ENCODE data around the gene ROBO1.

The ROBO1 gene

GRCh38 chr3:78847203-78847602, 920.6 kb downstream of the ROBO1 start:
- DNase-seq (ENCODE audit: low read depth in 2 of 2) = no peak

- DNase-seq (ENCODE audit: low read depth in 2 of 2) = no peak
Observed at GRCh38 chr3:78846718-78847117, 921.1 kb downstream of the ROBO1 start.

DNA sequence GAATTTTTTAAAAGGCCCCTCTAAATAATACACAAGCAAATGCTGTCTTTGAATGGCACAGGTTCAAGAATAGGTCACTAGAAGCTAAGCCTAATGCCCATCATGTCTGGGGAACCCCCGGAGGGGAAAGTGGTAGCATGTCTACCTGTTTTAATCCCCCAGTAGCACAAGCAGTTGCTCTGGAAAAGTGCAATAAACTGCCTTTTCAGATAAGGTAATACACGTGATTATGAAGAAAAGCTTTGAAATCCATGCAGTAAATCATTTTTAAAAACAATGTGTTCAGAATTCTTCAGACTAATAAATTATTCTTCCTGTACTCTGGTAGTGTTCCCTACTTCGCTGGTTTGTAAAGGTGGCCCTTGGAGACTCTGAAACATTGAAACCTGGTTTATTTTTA, 922.2 kb downstream of the ROBO1 start:
- no peak for DNase-seq (ENCODE audit: low read depth in 2 of 2)

DNA sequence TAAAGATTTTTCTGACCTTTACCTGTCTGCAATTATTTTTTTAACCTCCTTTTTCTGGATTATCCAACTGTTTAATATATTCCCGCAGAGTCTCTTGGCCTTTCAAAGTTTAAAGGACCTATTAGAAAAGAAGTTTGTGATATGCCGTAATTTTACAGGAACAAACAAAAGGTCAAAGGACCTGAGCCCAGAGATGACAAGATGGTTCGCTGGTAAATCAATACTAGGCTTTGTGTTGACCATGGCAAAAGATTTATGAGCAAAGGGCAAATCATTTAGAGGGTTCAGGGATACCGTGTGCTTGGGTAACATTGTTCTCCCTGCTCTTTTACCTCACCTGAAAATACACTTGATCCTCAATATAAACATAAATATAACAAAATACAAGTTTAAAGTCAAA, 923.5 kb downstream of the ROBO1 start:
- DNase-seq (ENCODE audit: low read depth in 2 of 2) = no peak

DNA sequence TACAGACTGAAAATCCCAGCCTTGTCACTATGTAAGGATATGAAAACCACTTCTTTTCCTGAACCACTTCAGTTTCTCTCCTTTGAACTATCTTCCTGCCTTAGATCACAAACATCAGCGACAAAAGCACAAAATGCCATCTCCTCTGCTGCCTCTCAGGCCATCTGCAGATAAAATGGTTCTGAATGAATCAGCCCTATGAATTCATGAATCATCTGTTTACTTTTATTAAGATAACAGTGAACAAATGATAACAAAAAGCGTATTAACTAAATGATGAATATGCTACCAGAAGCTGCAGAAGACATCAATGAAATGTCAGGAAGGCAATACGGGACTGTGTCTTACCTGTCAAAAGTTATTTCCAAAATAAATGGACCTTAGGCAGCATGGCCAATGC, 928.1 kb downstream of the ROBO1 start:
- DNase-seq (ENCODE audit: low read depth in 2 of 2) = no peak

DNA sequence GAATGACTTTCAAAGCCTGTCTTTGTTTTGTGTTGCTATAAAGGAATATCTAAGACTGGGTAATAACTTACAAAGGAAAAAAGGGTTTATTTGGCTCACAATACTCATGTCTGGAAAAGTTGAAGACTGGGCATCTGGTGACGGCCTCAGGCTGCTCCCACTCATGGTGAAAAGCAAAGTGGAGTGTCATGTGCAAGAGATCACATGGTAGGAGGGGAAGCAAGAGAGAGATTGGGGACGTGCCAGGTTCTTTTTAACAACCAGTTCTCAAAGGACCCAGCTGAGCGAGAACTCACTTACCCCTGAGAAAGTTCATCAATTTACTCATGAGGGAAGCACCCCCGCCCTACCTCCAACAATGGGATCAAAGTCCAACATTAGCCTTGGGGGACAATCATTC, 929.4 kb downstream of the ROBO1 start:
- no peak for DNase-seq (ENCODE audit: low read depth in 2 of 2)

DNA sequence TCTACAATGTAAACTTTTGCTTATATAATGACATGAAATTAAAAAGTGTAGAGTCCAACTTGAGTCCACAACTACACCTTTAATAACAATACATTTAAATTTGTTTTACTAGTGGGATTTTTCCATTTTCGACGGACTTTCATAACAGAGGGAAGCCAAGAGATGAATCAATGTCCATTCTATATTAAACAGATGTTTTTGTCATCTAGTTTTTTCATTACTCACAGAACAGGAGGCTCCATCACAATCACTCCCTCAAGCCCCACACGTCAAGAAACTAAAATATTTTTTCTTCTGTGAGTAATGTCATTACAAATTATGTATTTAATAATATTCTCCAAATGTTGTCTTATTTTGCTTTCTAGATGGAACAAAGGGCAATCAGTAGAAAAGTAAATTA, 932.9 kb downstream of the ROBO1 start:
- no peak for DNase-seq (ENCODE audit: low read depth in 2 of 2)

DNA sequence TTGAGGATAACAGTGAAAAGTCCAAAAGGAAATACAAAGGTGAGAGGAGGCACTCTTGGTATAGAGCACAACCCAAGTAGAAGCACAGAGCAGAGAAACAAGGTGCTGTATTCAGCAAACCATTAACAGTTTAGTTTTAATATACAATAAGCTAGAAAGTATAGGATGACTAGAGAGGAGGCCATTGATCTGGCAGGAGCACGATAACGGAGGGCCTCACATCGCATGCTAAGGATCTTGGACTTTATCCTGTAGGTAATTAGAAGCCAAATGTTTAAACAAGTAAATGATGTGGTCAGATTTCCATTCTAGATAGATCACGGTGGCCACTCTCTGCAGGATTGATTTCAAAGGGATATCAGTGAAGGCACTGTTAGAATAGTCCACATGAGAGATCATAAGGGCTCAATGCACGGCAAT, 935.0 kb downstream of the ROBO1 start:
- DNase-seq (ENCODE audit: low read depth in 2 of 2) = no peak

DNA sequence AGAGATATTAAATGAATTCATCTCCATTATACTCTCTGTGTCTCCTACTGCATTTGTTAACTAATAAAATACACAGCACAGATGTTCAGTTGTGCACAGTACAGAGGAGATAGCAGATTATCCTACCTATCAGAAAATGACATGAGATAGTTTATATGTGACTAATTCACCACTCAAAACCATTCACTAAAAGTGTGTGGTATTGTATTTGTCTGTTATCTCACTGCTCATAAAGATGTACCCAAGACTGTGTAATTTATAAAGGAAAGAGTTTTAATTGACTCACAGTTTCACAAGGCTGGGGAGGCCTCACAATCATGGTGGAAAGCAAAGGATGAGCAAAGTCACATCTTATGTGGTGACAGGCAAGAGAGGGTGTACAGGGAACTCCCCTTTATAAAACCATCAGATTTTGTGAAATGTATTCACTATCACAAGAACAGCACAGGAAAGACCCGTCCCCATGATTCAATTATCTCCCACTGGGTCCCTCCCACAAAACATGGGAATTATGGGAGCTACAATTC, 936.3 kb downstream of the ROBO1 start:
- DNase-seq (ENCODE audit: low read depth in 2 of 2) = no peak

GRCh38 chr3:78830470-78830869, 937.3 kb downstream of the ROBO1 start:
- DNase-seq (ENCODE audit: low read depth in 2 of 2) = no peak

GRCh38 chr3:78827618-78828017, 940.2 kb downstream of the ROBO1 start:
- DNase-seq (ENCODE audit: low read depth in 2 of 2) = no peak

DNA sequence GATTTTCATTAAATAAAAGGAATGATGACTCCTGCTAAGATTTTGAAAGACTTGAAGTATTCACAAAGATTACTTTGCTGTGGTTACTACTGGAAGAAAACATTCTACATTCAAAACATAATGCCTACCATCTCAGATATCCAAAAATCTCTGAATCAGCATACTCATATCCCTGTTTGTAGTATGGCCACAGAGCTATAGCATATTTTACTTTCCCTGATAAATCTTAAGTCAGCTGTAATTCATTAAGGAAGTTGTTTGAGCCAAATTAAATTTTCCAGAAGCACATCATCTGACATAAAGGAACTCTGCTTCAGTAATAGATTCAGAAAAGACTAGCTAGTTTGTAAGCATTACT, 942.0 kb downstream of the ROBO1 start:
- DNase-seq (ENCODE audit: low read depth in 2 of 2) = no peak

GRCh38 chr3:78825118-78825857, 942.5 kb downstream of the ROBO1 start:
- DNase-seq (ENCODE audit: low read depth in 2 of 2) = no peak

DNA sequence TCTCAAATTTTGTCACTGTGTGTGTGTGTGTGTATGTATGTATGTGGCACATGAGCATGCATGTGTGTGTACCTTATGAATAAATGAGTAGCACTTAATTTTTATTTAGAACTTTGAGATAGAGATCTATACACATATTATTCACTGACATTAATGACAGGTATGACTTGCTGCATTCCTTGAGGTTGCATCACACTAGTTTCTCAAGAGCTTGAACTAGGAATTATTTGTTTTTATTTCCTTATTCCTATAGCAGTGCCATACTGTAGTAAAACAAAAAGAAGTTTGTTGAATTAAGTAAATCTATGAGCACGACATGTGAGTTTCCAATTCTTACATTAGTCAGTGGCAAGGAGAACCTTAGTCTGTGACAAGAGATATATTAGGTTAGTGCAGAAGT, 943.9 kb downstream of the ROBO1 start:
- no peak for DNase-seq (ENCODE audit: low read depth in 2 of 2)

GRCh38 chr3:78823434-78823833, 944.4 kb downstream of the ROBO1 start:
- no peak for DNase-seq (ENCODE audit: low read depth in 2 of 2)

GRCh38 chr3:78822726-78823125, 945.1 kb downstream of the ROBO1 start:
- no peak for DNase-seq (ENCODE audit: low read depth in 2 of 2)

GRCh38 chr3:78820542-78820941, 947.3 kb downstream of the ROBO1 start:
- no peak for DNase-seq (ENCODE audit: low read depth in 2 of 2)

DNA sequence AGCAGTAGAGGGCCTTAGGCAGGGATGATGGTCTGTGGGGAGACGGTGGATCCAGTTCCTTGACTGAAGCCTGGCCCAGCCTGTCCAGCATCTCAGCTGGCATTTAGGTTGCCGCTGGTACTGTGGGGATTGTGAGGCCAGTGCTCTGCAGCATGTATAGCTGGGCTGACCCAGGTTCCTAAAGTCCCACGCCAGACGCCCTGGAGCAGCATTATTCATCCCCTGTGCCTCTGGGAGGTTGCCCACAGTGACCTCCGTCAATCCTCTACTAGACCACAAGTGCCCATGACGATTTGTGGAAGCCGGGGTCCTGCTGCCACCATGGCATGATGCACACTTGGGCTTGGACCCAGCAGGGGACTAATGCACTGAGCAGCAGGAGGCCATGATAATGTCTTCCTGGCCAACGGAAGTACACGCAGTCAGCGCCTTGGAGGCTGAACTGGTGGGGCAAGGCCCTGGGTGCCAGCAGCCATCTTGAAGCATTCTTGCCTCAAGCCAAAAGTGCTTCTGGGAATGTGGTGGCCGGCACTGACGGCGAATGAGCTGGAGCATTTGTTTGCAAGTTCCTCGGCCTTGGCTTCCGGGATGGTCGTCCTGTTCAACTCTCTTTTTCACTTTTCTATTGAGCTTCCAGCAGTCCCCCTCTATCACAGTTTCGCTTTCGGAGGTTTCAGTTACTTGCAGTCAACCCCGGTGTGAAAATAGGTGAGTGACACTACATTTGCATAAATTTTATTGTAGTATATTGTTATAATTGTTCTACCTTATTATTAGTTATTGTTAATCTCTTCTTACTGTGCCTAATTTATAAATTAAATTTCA, 949.4 kb downstream of the ROBO1 start:
- DNase-seq (ENCODE audit: low read depth in 2 of 2) = no peak

DNA sequence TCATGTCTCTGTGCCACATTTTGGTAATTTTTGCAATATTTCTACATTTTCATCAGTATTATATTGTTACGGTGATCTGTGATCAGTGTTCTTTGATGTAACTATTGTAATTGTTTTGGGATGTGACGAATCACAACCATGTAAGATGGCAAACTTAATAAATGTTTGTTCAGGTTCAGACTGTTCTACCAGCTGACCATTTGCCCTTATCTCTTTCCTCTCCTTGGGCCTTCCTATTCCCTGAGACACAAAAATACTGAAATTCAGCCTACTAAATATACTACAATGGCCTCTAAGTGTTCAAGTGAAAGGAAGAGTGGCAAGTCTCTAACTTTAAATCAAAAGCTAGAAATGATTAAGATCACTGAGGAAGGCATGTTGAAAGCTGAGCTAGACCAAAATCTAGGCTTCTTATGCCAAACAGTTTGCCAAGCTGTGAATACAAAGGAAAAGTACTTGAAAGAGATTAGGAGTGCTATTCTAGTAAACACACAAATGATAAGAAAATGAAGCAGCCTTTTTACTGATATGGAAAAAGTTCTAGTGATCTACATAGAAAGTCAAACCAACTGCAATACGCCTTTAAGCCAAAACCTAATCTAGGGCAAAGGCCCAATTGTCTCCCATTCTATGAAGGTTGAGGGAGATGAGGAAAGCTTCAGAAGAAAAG, 952.8 kb downstream of the ROBO1 start:
- DNase-seq (ENCODE audit: low read depth in 2 of 2) = no peak

DNA sequence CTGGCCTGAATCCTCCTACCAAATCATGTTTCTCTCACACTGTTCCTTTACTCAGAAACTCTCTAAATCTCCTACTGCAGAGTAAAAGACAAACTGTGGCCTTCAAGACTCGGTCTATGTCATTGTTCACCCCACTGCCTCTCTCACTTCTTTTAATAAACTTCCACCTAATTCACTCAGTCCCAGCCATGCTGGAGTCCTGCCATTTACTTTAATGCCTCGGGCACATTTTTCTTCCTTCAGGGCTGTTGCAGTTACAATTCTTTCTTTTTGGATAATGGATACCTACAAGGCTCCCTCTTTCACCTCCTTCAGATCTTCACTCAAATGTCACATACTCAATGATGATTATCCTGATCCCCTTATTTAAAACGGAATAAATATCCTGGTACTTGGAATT, 955.6 kb downstream of the ROBO1 start:
- no peak for DNase-seq (ENCODE audit: low read depth in 2 of 2)

- no peak for DNase-seq (ENCODE audit: low read depth in 2 of 2)
Observed at GRCh38 chr3:78809966-78810365, 957.8 kb downstream of the ROBO1 start.

- DNase-seq (ENCODE audit: low read depth in 2 of 2) = no peak
Observed at GRCh38 chr3:78804251-78805037, 963.4 kb downstream of the ROBO1 start.
